Muscle layer of colon (tissue), 2 donors: Measurements from ENCODE around the gene SLC8A2.

Source experiments
- H3K27ac ChIP-seq: one replicate; pipeline ENCODE4 v1.7.0; 2013; ENCODE audit warnings: low read depth, mild to moderate bottlenecking, low read length, moderate library complexity
- H3K27me3 ChIP-seq, 2 donors: one replicate each; pipeline ENCODE4 v1.7.0; 2013; ENCODE audit warnings: low read length in 2 of 2, mild to moderate bottlenecking in 2 of 2; ENCODE audit not compliant: insufficient read depth in 2 of 2, control insufficient read depth in 1 of 2
- H3K36me3 ChIP-seq: one replicate; pipeline ENCODE4 v1.7.0; 2013; ENCODE audit warnings: mild to moderate bottlenecking, low read length; ENCODE audit not compliant: insufficient read depth
- H3K4me1 ChIP-seq: one replicate; pipeline ENCODE4 v1.7.0; 2013; ENCODE audit warnings: mild to moderate bottlenecking, low read length; ENCODE audit not compliant: insufficient read depth
- H3K4me3 ChIP-seq, 2 donors: one replicate each; pipeline ENCODE4 v1.7.0; 2013; ENCODE audit warnings: low read length in 2 of 2, low read depth in 1 of 2, mild to moderate bottlenecking in 1 of 2, moderate library complexity in 1 of 2
- H3K9ac ChIP-seq: one replicate; pipeline ENCODE4 v1.7.0; 2013; ENCODE audit warnings: low read length
- H3K9me3 ChIP-seq: one replicate; pipeline ENCODE4 v1.7.0; 2013; ENCODE audit warnings: mild to moderate bottlenecking, low read length
- donor health status: abdominal sarcoma.
- donor health status: Adenocarcinoma of cecum.

SLC8A2 gene

GRCh38 chr19:47503130-47503825 is 31.6 kb upstream of the SLC8A2 start:
- Histone ChIP-seq H3K9me3 (no peaks in the 10 kb centered on the region), H3K9ac (no peak overlapping the region), H3K4me1 (peaks cover 27% of the 10 kb centered on the region), H3K4me3 (no peak overlapping the region), H3K36me3 (peaks cover 69% of the 10 kb centered on the region), H3K27me3 (no peaks in the 10 kb centered on the region), H3K27ac (no peak overlapping the region)

DNA sequence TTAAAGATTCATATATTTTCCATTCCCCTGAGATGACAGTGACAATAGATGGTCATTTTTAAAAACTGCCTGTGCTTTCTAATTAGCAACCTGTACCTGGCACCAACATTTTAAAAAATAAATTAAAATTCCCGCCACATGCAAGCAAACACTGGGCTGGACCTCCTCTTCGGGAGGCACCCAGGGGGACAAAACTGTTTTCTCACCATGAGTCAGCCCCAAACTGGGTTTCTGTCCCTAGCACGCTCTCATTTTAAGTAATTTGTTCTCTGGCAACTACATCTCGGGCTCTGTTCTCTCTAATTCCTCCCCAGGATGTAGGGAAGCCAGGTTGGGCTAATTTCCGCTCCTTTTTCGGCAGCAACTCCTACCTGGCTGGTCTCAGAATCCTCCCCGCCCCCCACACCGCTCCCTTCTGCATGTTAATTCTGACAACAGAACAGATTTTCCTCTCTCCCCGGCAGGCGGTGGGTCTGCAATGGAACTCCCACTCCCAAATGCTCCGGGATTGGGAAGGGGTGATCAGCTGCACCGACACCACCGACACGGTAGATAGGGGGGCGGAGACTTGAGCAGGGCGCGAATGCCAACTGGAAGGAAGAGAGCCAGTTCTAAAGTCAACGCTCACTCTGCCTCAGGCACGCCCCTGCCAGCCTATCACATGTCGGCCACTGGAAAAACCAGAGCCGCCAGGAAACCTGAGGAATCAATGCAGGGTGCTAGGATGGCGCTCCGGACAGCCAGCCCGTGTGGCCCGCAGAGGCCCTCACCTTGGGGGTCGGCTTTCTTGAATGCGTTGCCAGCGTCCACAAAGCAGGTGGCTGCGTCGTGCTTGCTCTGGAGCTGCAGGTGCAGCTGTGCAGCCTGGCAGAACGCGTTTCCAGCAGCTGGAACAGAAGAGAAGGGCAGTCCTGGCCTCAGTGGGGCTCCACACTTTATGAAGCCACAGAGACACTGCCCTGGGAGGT is 28.5 kb upstream of the SLC8A2 start:
- Histone ChIP-seq H3K4me1 (peaks cover 5% of the 10 kb centered on the region), H3K9me3 (no peaks in the 10 kb centered on the region), H3K27me3 (no peaks in the 10 kb centered on the region), H3K9ac (no peak overlapping the region), H3K4me3 (no peak overlapping the region), H3K27ac (no peak overlapping the region), H3K36me3 (peaks cover 75% of the 10 kb centered on the region)

DNA sequence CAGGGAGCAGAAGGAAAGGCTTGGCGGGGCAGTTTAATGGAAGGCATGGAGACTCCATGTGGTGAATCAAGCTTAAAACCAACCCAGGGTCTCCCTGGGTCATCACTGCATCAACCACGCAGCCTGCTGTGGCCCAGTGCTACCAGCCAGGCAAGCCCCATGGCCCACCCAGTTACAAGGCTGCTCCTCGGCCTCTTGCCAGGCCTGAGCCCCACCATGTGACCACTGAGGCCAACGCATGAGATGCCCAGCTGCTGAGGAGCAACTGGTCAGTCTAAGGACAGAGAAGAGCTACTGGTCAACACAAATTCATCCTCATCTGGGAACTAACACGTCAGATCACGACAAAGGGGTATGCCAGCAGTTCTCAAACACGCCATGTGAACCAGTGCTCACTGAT is 27.7 kb upstream of the SLC8A2 start:
- no peak overlapping the region for H3K4me3 ChIP-seq
- H3K36me3 ChIP-seq, result peaks cover 83% of the 10 kb centered on the region
- H3K4me1 ChIP-seq, result peaks cover 5% of the 10 kb centered on the region
- no peak overlapping the region for H3K27ac ChIP-seq
- H3K9ac ChIP-seq, result no peak overlapping the region
- H3K9me3 ChIP-seq, result no peaks in the 10 kb centered on the region
- no peaks in the 10 kb centered on the region for H3K27me3 ChIP-seq

DNA sequence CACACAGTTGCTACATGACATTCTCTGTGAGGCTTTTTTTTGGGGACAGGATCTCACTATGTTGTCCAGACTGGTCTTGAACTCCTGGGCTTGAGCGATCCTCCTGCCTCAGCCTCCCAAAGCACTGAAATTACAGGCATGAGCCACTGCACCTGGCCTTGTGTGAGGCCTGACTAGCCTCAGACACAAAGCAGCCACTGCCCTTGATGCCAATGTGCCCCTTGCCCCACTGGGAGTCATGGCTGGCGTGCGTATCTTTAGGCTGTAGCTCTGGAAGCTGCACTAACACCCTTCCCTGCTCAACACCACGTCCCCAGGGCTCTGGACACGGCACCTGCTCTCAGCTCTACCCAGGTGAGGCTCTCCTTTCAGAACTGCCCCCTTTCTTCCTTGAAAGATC is 26.9 kb upstream of the SLC8A2 start:
- Histone ChIP-seq H3K36me3 (peaks cover 84% of the 10 kb centered on the region), H3K4me3 (no peak overlapping the region), H3K9ac (no peak overlapping the region), H3K27me3 (no peaks in the 10 kb centered on the region), H3K4me1 (peaks cover 5% of the 10 kb centered on the region), H3K9me3 (no peaks in the 10 kb centered on the region), H3K27ac (no peak overlapping the region)

DNA sequence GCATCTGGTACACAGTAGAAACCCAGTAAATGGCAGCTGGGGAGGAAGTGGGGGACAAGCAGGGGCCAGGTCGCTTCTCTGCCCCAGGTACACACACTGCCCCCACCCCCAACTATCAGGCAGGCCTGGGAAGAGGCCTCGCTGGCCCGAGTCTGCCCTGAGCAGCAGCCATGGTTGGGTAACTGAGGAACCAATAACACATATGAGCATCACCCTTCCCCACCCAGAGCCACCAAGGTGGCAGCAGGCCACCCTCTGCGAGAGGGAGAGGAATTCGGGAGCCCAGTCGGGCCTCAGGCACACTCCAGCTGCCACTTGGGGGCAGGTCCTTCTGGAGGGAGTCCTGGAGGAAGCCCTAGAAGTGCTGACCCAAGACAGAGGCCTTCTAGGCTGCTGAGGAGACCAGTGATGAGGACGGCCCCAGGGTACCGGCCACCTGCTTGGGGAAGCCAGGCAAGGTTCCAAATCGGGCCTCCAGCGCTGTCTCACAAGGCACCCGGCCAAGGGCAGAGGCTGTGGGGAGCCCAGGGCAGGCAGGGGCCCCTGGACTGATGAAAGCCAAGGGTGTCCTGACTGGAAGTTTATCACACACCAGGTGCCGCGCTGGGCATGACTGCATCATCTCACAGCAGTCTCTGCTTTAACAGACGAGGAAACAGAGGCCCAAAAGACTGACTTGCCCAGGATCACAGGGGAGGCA is 26.3 kb upstream of the SLC8A2 start:
- Histone ChIP-seq H3K9me3 (no peaks in the 10 kb centered on the region), H3K9ac (no peak overlapping the region), H3K27me3 (no peaks in the 10 kb centered on the region), H3K36me3 (peaks cover 84% of the 10 kb centered on the region), H3K4me1 (peaks cover 5% of the 10 kb centered on the region), H3K27ac (no peak overlapping the region), H3K4me3 (no peak overlapping the region)

GRCh38 chr19:47497050-47497766 is 25.5 kb upstream of the SLC8A2 start:
- H3K27ac ChIP-seq, result no peak overlapping the region
- H3K4me1 ChIP-seq, result peaks cover 5% of the 10 kb centered on the region
- no peaks in the 10 kb centered on the region for H3K27me3 ChIP-seq
- no peak overlapping the region for H3K9ac ChIP-seq
- H3K4me3 ChIP-seq, result no peak overlapping the region
- peaks cover 80% of the 10 kb centered on the region for H3K36me3 ChIP-seq
- no peaks in the 10 kb centered on the region for H3K9me3 ChIP-seq

DNA sequence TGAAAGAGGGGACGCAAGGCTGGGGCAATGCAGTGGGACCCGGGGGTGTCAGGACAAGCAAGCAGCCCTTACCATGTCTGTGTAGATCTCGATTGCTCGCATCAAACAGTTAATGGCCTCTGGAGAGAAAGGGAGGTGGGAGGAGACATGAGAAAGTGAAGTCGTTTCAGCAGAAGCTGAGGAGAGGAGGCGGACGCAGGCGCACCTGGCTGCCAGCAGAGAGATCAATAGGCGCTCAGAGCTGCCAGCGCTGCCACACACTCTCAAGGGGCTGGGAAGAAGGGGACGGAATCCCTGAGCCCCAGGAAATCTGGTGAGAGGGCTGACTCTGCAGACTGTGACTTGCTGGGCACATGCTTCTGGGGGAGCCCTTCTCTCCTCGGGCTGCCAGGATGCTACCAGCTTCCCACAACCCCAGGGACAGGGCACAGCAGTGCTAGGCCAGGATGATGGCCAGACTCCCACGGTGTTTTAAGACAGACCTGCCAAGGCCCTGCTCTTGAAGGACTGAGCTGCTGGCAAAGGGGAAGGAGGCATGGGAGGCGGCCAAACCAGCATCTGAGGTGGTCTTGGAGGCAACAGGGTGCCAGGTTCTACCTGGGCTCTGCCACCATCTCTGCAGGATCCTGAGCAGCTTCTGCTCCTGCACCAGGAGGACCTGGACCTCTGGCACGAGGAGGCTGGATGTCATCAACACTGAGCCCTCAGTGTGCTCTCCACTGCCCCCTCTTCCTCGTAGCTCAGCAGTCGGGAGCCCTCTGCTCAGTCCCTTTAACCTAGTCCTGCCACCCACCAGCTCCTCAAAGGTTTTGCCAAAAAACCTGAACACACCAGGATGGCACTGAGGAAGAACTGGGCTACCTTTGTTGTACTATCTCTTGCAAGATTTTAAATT is 24.0 kb upstream of the SLC8A2 start:
- Histone ChIP-seq H3K36me3 (peaks cover 85% of the 10 kb centered on the region), H3K9ac (no peak overlapping the region), H3K4me1 (no peaks in the 10 kb centered on the region), H3K27me3 (no peaks in the 10 kb centered on the region), H3K4me3 (no peak overlapping the region), H3K9me3 (no peaks in the 10 kb centered on the region), H3K27ac (no peak overlapping the region)

GRCh38 chr19:47494729-47495128 is 23.0 kb upstream of the SLC8A2 start:
- H3K36me3 ChIP-seq, result peaks cover 85% of the 10 kb centered on the region
- no peak overlapping the region for H3K4me3 ChIP-seq
- no peaks in the 10 kb centered on the region for H3K27me3 ChIP-seq
- H3K4me1 ChIP-seq, result no peaks in the 10 kb centered on the region
- H3K9ac ChIP-seq, result no peak overlapping the region
- no peaks in the 10 kb centered on the region for H3K9me3 ChIP-seq
- H3K27ac ChIP-seq, result no peak overlapping the region

- Histone ChIP-seq H3K27me3 (no peaks in the 10 kb centered on the region), H3K4me3 (no peak overlapping the region), H3K36me3 (peaks cover 84% of the 10 kb centered on the region), H3K4me1 (no peaks in the 10 kb centered on the region), H3K9me3 (no peaks in the 10 kb centered on the region), H3K9ac (no peak overlapping the region), H3K27ac (no peak overlapping the region)
Measured at GRCh38 chr19:47494211-47494547, 22.5 kb upstream of the SLC8A2 start.

DNA sequence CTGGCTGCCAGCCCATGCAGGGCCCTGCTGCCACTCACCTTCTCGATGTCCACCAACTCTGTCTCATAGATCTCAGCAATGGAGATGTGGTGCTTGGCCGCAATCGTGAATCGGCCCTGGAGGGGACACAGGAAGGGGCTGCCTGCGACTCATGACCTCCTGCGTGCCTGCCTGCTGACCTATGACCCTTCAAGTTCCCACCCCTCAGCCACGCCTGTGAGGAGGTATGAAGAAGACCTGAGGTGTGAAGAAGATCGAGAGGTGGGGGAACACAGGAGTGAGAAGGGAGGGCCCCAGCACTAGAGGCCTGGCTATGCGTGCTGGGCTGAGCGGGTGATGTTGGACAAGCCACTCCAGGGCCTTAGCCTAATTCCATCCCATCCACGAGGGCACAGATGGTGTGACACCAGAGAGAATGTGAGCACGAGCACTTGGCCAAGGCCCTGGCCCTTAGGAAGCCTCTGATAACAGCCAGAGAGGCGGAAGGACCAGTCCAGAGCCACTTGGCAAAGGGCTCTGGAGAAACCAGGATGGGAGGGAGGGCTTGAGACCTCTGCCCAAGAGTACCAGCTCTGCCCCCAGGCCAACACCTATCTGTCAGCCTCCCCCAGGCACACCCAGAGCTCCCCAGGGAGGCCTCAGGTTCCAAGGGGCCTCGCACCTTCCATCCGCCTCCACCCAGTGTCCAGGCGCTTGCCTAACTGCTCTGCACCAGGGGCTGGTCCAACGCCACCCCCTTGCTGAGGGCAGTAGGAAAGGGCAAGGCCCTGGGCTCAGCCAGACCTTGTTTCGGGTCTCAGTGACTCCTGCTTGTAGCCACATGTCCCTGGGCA is 21.9 kb upstream of the SLC8A2 start:
- no peaks in the 10 kb centered on the region for H3K4me1 ChIP-seq
- H3K9me3 ChIP-seq, result no peaks in the 10 kb centered on the region
- no peak overlapping the region for H3K4me3 ChIP-seq
- H3K27ac ChIP-seq, result no peak overlapping the region
- H3K36me3 ChIP-seq, result peaks cover 82% of the 10 kb centered on the region
- no peak overlapping the region for H3K9ac ChIP-seq
- H3K27me3 ChIP-seq, result no peaks in the 10 kb centered on the region
